ENCODE data around the gene LRRC45. TPM values are rescaled to one million over a fixed set of nuclear protein-coding genes. Genes with fewer than 3 reads are reported as not detected.

LRRC45 gene
- total and polyA plus RNA-seq, 2 experiments from 2014 or later, result 16.1 to 40.7 TPM

DNA sequence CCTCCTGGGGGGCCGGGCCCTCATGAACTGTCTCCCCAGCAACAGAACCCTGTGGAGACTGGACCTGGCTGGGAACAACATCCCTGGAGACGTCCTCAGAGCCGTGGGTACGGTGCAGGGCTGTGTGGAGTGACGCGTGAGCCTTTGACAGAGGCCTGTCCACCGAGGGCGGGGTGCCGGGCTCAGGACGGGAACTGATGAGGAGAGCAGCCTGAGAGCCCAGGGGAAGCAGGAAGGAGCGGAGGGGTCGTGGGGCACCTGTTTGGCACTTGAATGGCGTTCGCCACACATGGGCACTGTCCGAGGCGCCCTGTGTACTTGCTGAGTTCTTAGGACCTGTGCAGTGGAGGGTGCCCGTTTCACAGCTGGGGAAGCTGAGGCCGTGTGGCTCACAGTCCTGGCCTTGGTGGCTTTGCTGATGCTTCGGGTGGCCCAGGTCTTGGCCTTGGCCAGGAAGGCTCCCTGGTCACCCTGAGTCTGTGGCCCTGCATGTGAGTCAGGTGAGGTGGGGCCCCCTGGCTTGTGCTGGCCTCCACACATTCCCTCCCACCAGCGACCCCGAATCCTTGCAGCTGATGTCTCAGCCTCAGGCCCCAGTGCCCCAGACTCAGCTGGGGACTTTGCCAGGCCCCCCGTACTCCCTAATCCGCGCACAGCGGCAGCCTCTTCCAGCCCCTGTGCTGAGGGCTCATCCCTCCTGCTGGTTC is 2.4 kb downstream of the LRRC45 start:
- Histone ChIP-seq H3F3A (replicated peaks; ENCODE audit: low read depth) (peaks cover 15% of the 10 kb centered on the region), H3K4me1 (ENCODE audit: insufficient read depth) (peaks cover 5% of the 10 kb centered on the region; the same call in 1 of the 2 replicates), H3K9me2 (ENCODE audit: insufficient read depth) (no peaks in the 10 kb centered on the region), H3K36me3 (ENCODE audit: insufficient read depth) (no peaks in the 10 kb centered on the region), H3K4me3 (no peak overlapping the region), H2AFZ (no peak overlapping the region), H4K20me1 (replicated peaks; ENCODE audit: insufficient read depth) (peaks cover 3% of the 10 kb centered on the region; the same call in 1 of the 2 replicates), H3K4me2 (no peak overlapping the region), H3K27ac (ENCODE audit: low read depth) (no peak overlapping the region), H3K27me3 (ENCODE audit: insufficient read depth) (no peaks in the 10 kb centered on the region), H3K79me2 (replicated peaks; ENCODE audit: insufficient read depth) (peaks cover 15% of the 10 kb centered on the region)
- no peak for TF ChIP-seq POLR2AphosphoS5 (IDR thresholded peaks at IDR 0.05; ENCODE audit: low read depth)
- TF ChIP-seq NANOG (IDR thresholded peaks at IDR 0.05; ENCODE audit: borderline replicate concordance), result no peak
- no peak for TF ChIP-seq ZNF331 (CRISPR knock-in tag; IDR thresholded peaks at IDR 0.05; ENCODE audit: low read depth)
- no peak for TF ChIP-seq EZH2 (IDR thresholded peaks at IDR 0.05; ENCODE audit: low read depth, unreplicated experiment)
- no peak for TF ChIP-seq ZNF114 (CRISPR knock-in tag; IDR thresholded peaks at IDR 0.05)
- TF ChIP-seq STAT1 (IDR thresholded peaks at IDR 0.05; ENCODE audit: unreplicated experiment), result no peak
- TF ChIP-seq, protein P1, sequence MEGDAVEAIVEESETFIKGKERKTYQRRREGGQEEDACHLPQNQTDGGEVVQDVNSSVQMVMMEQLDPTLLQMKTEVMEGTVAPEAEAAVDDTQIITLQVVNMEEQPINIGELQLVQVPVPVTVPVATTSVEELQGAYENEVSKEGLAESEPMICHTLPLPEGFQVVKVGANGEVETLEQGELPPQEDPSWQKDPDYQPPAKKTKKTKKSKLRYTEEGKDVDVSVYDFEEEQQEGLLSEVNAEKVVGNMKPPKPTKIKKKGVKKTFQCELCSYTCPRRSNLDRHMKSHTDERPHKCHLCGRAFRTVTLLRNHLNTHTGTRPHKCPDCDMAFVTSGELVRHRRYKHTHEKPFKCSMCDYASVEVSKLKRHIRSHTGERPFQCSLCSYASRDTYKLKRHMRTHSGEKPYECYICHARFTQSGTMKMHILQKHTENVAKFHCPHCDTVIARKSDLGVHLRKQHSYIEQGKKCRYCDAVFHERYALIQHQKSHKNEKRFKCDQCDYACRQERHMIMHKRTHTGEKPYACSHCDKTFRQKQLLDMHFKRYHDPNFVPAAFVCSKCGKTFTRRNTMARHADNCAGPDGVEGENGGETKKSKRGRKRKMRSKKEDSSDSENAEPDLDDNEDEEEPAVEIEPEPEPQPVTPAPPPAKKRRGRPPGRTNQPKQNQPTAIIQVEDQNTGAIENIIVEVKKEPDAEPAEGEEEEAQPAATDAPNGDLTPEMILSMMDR (conservative IDR thresholded peaks at IDR 0.05; ENCODE audit: low read depth in 2 of 2), result no peak
- TF ChIP-seq, protein P2, sequence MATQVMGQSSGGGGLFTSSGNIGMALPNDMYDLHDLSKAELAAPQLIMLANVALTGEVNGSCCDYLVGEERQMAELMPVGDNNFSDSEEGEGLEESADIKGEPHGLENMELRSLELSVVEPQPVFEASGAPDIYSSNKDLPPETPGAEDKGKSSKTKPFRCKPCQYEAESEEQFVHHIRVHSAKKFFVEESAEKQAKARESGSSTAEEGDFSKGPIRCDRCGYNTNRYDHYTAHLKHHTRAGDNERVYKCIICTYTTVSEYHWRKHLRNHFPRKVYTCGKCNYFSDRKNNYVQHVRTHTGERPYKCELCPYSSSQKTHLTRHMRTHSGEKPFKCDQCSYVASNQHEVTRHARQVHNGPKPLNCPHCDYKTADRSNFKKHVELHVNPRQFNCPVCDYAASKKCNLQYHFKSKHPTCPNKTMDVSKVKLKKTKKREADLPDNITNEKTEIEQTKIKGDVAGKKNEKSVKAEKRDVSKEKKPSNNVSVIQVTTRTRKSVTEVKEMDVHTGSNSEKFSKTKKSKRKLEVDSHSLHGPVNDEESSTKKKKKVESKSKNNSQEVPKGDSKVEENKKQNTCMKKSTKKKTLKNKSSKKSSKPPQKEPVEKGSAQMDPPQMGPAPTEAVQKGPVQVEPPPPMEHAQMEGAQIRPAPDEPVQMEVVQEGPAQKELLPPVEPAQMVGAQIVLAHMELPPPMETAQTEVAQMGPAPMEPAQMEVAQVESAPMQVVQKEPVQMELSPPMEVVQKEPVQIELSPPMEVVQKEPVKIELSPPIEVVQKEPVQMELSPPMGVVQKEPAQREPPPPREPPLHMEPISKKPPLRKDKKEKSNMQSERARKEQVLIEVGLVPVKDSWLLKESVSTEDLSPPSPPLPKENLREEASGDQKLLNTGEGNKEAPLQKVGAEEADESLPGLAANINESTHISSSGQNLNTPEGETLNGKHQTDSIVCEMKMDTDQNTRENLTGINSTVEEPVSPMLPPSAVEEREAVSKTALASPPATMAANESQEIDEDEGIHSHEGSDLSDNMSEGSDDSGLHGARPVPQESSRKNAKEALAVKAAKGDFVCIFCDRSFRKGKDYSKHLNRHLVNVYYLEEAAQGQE (IDR thresholded peaks at IDR 0.05; ENCODE audit: unreplicated experiment), result no peak
- TF ChIP-seq JUNB (IDR thresholded peaks at IDR 0.05; ENCODE audit: unreplicated experiment), result no peak
- TF ChIP-seq CREB1 (CRISPR knock-in tag; IDR thresholded peaks at IDR 0.05; ENCODE audit: low read depth), result no peak
- TF ChIP-seq, protein P3, sequence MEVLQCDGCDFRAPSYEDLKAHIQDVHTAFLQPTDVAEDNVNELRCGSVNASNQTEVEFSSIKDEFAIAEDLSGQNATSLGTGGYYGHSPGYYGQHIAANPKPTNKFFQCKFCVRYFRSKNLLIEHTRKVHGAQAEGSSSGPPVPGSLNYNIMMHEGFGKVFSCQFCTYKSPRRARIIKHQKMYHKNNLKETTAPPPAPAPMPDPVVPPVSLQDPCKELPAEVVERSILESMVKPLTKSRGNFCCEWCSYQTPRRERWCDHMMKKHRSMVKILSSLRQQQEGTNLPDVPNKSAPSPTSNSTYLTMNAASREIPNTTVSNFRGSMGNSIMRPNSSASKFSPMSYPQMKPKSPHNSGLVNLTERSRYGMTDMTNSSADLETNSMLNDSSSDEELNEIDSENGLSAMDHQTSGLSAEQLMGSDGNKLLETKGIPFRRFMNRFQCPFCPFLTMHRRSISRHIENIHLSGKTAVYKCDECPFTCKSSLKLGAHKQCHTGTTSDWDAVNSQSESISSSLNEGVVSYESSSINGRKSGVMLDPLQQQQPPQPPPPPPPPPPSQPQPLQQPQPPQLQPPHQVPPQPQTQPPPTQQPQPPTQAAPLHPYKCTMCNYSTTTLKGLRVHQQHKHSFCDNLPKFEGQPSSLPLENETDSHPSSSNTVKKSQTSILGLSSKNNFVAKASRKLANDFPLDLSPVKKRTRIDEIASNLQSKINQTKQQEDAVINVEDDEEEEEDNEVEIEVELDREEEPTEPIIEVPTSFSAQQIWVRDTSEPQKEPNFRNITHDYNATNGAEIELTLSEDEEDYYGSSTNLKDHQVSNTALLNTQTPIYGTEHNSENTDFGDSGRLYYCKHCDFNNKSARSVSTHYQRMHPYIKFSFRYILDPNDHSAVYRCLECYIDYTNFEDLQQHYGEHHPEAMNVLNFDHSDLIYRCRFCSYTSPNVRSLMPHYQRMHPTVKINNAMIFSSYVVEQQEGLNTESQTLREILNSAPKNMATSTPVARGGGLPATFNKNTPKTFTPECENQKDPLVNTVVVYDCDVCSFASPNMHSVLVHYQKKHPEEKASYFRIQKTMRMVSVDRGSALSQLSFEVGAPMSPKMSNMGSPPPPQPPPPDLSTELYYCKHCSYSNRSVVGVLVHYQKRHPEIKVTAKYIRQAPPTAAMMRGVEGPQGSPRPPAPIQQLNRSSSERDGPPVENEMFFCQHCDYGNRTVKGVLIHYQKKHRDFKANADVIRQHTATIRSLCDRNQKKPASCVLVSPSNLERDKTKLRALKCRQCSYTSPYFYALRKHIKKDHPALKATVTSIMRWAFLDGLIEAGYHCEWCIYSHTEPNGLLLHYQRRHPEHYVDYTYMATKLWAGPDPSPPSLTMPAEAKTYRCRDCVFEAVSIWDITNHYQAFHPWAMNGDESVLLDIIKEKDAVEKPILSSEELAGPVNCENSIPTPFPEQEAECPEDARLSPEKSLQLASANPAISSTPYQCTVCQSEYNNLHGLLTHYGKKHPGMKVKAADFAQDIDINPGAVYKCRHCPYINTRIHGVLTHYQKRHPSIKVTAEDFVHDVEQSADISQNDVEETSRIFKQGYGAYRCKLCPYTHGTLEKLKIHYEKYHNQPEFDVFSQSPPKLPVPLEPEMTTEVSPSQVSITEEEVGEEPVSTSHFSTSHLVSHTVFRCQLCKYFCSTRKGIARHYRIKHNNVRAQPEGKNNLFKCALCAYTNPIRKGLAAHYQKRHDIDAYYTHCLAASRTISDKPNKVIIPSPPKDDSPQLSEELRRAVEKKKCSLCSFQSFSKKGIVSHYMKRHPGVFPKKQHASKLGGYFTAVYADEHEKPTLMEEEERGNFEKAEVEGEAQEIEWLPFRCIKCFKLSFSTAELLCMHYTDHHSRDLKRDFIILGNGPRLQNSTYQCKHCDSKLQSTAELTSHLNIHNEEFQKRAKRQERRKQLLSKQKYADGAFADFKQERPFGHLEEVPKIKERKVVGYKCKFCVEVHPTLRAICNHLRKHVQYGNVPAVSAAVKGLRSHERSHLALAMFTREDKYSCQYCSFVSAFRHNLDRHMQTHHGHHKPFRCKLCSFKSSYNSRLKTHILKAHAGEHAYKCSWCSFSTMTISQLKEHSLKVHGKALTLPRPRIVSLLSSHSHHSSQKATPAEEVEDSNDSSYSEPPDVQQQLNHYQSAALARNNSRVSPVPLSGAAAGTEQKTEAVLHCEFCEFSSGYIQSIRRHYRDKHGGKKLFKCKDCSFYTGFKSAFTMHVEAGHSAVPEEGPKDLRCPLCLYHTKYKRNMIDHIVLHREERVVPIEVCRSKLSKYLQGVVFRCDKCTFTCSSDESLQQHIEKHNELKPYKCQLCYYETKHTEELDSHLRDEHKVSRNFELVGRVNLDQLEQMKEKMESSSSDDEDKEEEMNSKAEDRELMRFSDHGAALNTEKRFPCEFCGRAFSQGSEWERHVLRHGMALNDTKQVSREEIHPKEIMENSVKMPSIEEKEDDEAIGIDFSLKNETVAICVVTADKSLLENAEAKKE (CRISPR knock-in tag; IDR thresholded peaks at IDR 0.05), result no peak
- TF ChIP-seq, protein P4, sequence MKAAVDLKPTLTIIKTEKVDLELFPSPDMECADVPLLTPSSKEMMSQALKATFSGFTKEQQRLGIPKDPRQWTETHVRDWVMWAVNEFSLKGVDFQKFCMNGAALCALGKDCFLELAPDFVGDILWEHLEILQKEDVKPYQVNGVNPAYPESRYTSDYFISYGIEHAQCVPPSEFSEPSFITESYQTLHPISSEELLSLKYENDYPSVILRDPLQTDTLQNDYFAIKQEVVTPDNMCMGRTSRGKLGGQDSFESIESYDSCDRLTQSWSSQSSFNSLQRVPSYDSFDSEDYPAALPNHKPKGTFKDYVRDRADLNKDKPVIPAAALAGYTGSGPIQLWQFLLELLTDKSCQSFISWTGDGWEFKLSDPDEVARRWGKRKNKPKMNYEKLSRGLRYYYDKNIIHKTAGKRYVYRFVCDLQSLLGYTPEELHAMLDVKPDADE (IDR thresholded peaks at IDR 0.05), result no peak
- Mint-ChIP-seq H3K4me3 (no peak overlapping the region; the same call in 2 of the 3 replicates), H3K36me3 (ENCODE audit: low read depth) (no peaks in the 10 kb centered on the region; the same call in 1 of the 3 replicates), H3K4me1 (peaks cover 13% of the 10 kb centered on the region), H3K27me3 (ENCODE audit: insufficient read depth, low read depth, poor library complexity) (peaks cover 25% of the 10 kb centered on the region), H3K27ac (no peak overlapping the region), H3K9me3 (no peaks in the 10 kb centered on the region; the same call in 2 of the 3 replicates)
- DNase-seq (ENCODE audit: low spot score) (no peak), ATAC-seq (no peak)
